T-helper 9 cell (primary cell): ENCODE data around the gene PCAT6.
A peak's percentile ranks its signal among the peaks of the same experiment; 100 is the strongest.
"Not testable (repeated sequence)": the region's sequence is repeated elsewhere in the genome, so short reads cannot be mapped to it uniquely, and the experiment has no call there.

Experiments used
- DNase-seq: peaks from one replicate; pipeline ENCODE4 v3.0.0-alpha.2; 2020

Gene PCAT6

GRCh38 chr1:202807926-202808757, 2.6 kb upstream of the PCAT6 start, which contains the start of gene KDM5B:
TSS of gene KDM5B (minus strand) at chr1:202808421. CDS start at chr1:202808305, 116 bp downstream.
- DNase-seq: peak; percentile 61

GRCh38 chr1:202809597-202810159, 1.1 kb upstream of the PCAT6 start:
- no peak for DNase-seq

GRCh38 chr1:202810193-202810614, 550 bp upstream of the PCAT6 start:
- no peak for DNase-seq

GRCh38 chr1:202811296-202812175, 782 bp downstream of the PCAT6 start:
- DNase-seq: peak; percentile 4

GRCh38 chr1:202812176-202813026, 1.6 kb downstream of the PCAT6 start:
- DNase-seq: no peak

- DNase-seq: no peak
These were observed 4.4 kb downstream of the PCAT6 start for GRCh38 chr1:202815120-202815519.

- DNase-seq: no peak
These were observed 8.1 kb downstream of the PCAT6 start for GRCh38 chr1:202818819-202819218.

- no peak for DNase-seq
These were observed 10.7 kb downstream of the PCAT6 start for GRCh38 chr1:202821467-202821866.

- DNase-seq: no peak
These were observed 15.0 kb downstream of the PCAT6 start for GRCh38 chr1:202825748-202826147.

- DNase-seq: not testable (repeated sequence)
These were observed 18.5 kb downstream of the PCAT6 start for GRCh38 chr1:202829223-202829622.

- DNase-seq: no peak
These were observed 21.2 kb downstream of the PCAT6 start for GRCh38 chr1:202831906-202832305.

- DNase-seq: no peak
These were observed 24.2 kb downstream of the PCAT6 start for GRCh38 chr1:202834771-202835547.

- peak; percentile 11 for DNase-seq
These were observed 24.9 kb downstream of the PCAT6 start for GRCh38 chr1:202835548-202836072.

- DNase-seq: no peak
These were observed 26.1 kb downstream of the PCAT6 start for GRCh38 chr1:202836623-202837403.

GRCh38 chr1:202837746-202838262, 27.1 kb downstream of the PCAT6 start:
- no peak for DNase-seq

- no peak for DNase-seq
These were observed 32.3 kb downstream of the PCAT6 start for GRCh38 chr1:202843081-202843480.

- no peak for DNase-seq
These were observed 33.5 kb downstream of the PCAT6 start for GRCh38 chr1:202844259-202844658.

- DNase-seq: no peak
These were observed 34.2 kb downstream of the PCAT6 start for GRCh38 chr1:202844935-202845334.

GRCh38 chr1:202848191-202848542, 37.4 kb downstream of the PCAT6 start:
- DNase-seq: no peak
